ENCODE data around the gene ACSF2.
"Not testable (repeated sequence)": the region's sequence is repeated elsewhere in the genome, so short reads cannot be mapped to it uniquely, and the experiment has no call there.

Gene ACSF2

GRCh38 chr17:50465635-50466034 lies 39.6 kb downstream of the ACSF2 start:
- no peak for DNase-seq

- DNase-seq = no peak
These were observed 40.5 kb downstream of the ACSF2 start for GRCh38 chr17:50466371-50467113.

GRCh38 chr17:50467114-50467854 lies 41.3 kb downstream of the ACSF2 start:
- no peak for DNase-seq

- DNase-seq = no peak
These were observed 41.9 kb downstream of the ACSF2 start for GRCh38 chr17:50467855-50468303.

- no peak for DNase-seq
These were observed 42.5 kb downstream of the ACSF2 start, which contains the start of gene CHAD for GRCh38 chr17:50468304-50469207. Gene CHAD (minus strand): TSS chr17:50468880. CDS start chr17:50468813, 67 bp downstream.

- DNase-seq = no peak
These were observed 43.2 kb downstream of the ACSF2 start for GRCh38 chr17:50469208-50469605.

GRCh38 chr17:50469671-50470305 lies 43.8 kb downstream of the ACSF2 start:
- no peak for DNase-seq

GRCh38 chr17:50470426-50470825 lies 44.4 kb downstream of the ACSF2 start:
- no peak for DNase-seq

GRCh38 chr17:50471009-50471905 lies 45.2 kb downstream of the ACSF2 start:
- DNase-seq = no peak

- no peak for DNase-seq
These were observed 46.3 kb downstream of the ACSF2 start for GRCh38 chr17:50472286-50472685.

GRCh38 chr17:50472761-50473161 lies 46.7 kb downstream of the ACSF2 start:
- not testable (repeated sequence) for DNase-seq

GRCh38 chr17:50473901-50474300 lies 47.9 kb downstream of the ACSF2 start:
- DNase-seq = no peak

- DNase-seq = no peak
These were observed 48.5 kb downstream of the ACSF2 start for GRCh38 chr17:50474523-50474922.

GRCh38 chr17:50475362-50475761 lies 49.3 kb downstream of the ACSF2 start:
- no peak for DNase-seq

GRCh38 chr17:50475775-50476544 lies 49.9 kb downstream of the ACSF2 start:
- not testable (repeated sequence) for DNase-seq

- no peak for DNase-seq
These were observed 50.7 kb downstream of the ACSF2 start for GRCh38 chr17:50476545-50477315.

- no peak for DNase-seq
These were observed 52.0 kb downstream of the ACSF2 start for GRCh38 chr17:50477976-50478375.

- peak; percentile 76 for DNase-seq
These were observed 52.7 kb downstream of the ACSF2 start, which contains the start of gene RSAD1 for GRCh38 chr17:50478391-50479381. Gene RSAD1 (plus strand): TSS chr17:50478860. CDS start chr17:50478885, 25 bp downstream.
